ENCODE measurements around the gene REC114. TPM values are rescaled to one million over a fixed set of nuclear protein-coding genes. Genes with fewer than 3 reads are reported as not detected.
A peak's percentile ranks its signal among the peaks of the same experiment; 100 is the strongest.
"Not testable (repeated sequence)": the region's sequence is repeated elsewhere in the genome, so short reads cannot be mapped to it uniquely, and the experiment has no call there.

REC114 gene
- total RNA-seq, 2 donors from 2014 or later = not detected

- peak overlapping the region; percentile 57 for H3K27ac Mint-ChIP-seq
- ATAC-seq; H3K4me3 Mint-ChIP-seq; H3K36me3 Mint-ChIP-seq (ENCODE audit: low read depth); H3K27me3 Mint-ChIP-seq; H3K9me3 ChIP-seq (ENCODE audit: control insufficient read depth, low read length, poor library complexity, severe bottlenecking); DNase-seq; H3K4me1 Mint-ChIP-seq: not testable (repeated sequence)
These were observed 134.6 kb downstream of the REC114 start for GRCh38 chr15:73577593-73577992.

- Mint-ChIP-seq H3K27me3 (no peaks in the 10 kb centered on the region), H3K4me3 (no peak overlapping the region), H3K27ac (peak overlapping the region; percentile 57), H3K4me1 (peaks cover 6% of the 10 kb centered on the region), H3K36me3 (ENCODE audit: low read depth) (peaks cover 10% of the 10 kb centered on the region)
- no peak for DNase-seq
- ATAC-seq = no peak
- no peaks in the 10 kb centered on the region for H3K9me3 ChIP-seq (ENCODE audit: control insufficient read depth, low read length, poor library complexity, severe bottlenecking)
These were observed 135.1 kb downstream of the REC114 start for GRCh38 chr15:73578026-73578425.

DNA sequence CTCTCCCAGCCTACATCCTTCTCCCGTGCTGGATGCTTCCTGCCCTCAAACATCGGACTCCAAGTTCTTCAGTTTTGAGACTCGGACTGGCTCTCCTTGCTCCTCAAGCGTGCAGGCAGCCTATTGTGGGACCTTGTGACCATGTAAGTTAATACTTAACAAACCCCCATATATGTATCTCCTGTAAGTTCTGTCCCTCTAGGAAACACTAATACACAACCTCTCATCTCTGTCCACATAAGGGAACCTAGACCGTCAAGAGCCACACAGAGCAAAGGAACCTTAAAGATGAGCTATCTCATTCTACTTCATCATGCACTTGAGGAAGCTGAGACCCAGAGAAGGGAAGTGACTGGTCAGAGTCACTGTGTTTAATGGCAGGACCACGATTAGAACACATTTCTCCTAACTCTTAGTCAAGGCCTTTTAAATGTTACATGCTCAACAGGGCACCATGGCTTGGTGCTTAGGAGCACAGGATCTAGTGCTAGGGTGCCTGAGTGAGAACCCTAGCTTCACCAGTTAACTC is 140.0 kb downstream of the REC114 start:
- H3K4me3 Mint-ChIP-seq = peak overlapping the region; percentile 47
- no peaks in the 10 kb centered on the region for H3K9me3 ChIP-seq (ENCODE audit: control insufficient read depth, low read length, poor library complexity, severe bottlenecking)
- H3K27me3 Mint-ChIP-seq = no peaks in the 10 kb centered on the region
- no peak for DNase-seq
- peaks cover 9% of the 10 kb centered on the region for H3K36me3 Mint-ChIP-seq (ENCODE audit: low read depth)
- ATAC-seq = no peak
- peak overlapping the region; percentile 47 for H3K27ac Mint-ChIP-seq
- peaks cover 6% of the 10 kb centered on the region for H3K4me1 Mint-ChIP-seq

DNA sequence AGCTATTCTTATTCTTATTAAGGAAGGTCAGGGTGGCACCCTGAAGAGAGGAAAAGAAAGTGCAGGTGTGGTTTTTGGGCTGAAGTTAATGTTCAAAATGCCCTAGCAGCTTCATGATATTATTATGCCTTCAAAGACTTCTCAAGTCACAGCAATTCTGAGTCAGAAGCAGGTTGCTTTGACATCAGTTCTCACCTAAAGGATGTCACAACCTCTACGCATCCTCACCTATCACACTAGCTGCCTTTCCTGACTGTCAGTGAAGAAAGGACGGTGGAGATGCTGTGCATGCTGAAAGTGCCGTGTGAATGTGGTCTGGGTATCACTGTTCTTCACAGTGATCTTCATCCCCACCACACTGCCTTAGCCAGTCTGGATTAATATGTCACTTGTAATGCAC is 140.6 kb downstream of the REC114 start:
- no peaks in the 10 kb centered on the region for H3K27me3 Mint-ChIP-seq
- peak overlapping the region; percentile 47 for H3K27ac Mint-ChIP-seq

DNA sequence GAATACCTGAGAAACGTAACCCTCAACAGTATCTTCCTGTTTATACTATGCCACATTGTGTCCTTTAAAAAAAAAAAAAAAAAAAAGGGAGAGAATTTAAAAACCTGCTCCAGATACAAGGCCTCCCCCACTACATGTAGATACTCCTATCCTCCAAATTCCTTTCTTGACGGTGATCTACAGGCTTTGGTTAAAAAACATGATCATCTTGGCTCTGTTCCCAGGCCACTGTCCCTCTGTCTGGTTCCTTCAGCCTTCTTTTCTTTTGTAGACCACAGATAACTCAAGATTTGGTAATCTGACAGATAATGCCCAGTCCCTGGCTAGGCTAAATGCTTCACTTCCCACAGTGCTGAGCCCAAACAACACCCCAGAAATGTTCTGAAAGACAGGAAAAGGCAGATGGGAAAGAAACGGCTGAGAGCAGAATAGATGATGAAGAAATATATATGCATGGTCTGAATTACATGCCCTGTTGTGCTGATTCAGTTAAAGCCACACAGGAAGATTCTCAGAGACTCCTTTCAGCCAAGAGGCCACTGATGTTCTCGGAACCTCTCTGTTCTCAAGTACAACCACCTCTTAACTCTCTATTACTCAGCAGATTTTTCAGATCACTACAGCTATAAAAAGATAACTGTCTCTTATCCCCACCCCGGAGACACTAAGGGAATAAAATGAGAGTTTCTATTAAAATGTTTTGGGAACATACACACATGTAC is 141.9 kb downstream of the REC114 start:
- ATAC-seq = no peak

More for the DNA sequence above, 140.6 kb downstream of the REC114 start:
- H3K4me3 Mint-ChIP-seq = no peak overlapping the region
- DNase-seq (no peak), ATAC-seq (no peak)
- peaks cover 7% of the 10 kb centered on the region for H3K36me3 Mint-ChIP-seq (ENCODE audit: low read depth)
- no peaks in the 10 kb centered on the region for H3K9me3 ChIP-seq (ENCODE audit: control insufficient read depth, low read length, poor library complexity, severe bottlenecking)
- H3K4me1 Mint-ChIP-seq = peaks cover 5% of the 10 kb centered on the region

GRCh38 chr15:73585871-73586654 is 143.1 kb downstream of the REC114 start:
- ATAC-seq (no peak), DNase-seq (no peak)
- Mint-ChIP-seq H3K4me3 (no peak overlapping the region), H3K4me1 (peaks cover 8% of the 10 kb centered on the region), H3K27me3 (no peaks in the 10 kb centered on the region), H3K36me3 (ENCODE audit: low read depth) (peaks cover 14% of the 10 kb centered on the region), H3K27ac (peak overlapping the region; percentile 69)
- no peaks in the 10 kb centered on the region for H3K9me3 ChIP-seq (ENCODE audit: control insufficient read depth, low read length, poor library complexity, severe bottlenecking)

More for the DNA sequence above, 141.9 kb downstream of the REC114 start:
- no peak for DNase-seq
- Mint-ChIP-seq H3K27ac (no peak overlapping the region), H3K27me3 (no peaks in the 10 kb centered on the region), H3K4me1 (peaks cover 8% of the 10 kb centered on the region), H3K36me3 (ENCODE audit: low read depth) (peaks cover 14% of the 10 kb centered on the region), H3K4me3 (no peak overlapping the region)
- no peaks in the 10 kb centered on the region for H3K9me3 ChIP-seq (ENCODE audit: control insufficient read depth, low read length, poor library complexity, severe bottlenecking)

DNA sequence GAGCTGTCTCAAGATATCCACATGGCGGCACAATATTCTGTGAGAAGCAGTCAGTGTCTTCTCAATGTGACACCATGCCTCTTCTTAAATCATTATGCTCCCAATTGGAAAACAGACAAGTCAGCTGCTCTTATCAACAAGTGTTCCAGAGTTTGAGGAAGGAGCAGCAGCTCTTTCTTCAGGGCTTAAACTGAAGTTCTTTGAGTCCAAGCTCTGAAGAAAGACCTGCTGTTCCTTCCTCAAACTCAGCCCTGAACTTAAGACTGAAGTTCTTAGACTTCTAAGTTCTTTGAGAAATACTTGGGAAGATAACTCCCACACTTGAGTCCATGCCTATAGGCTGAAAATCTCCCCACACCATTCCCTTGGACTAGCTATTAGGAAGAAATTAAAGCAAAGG is 146.8 kb downstream of the REC114 start:
- Mint-ChIP-seq H3K4me3 (no peak overlapping the region), H3K4me1 (peaks cover 16% of the 10 kb centered on the region), H3K27me3 (no peaks in the 10 kb centered on the region), H3K36me3 (ENCODE audit: low read depth) (peaks cover 11% of the 10 kb centered on the region), H3K27ac (peak overlapping the region; percentile 59)
- ATAC-seq (no peak), DNase-seq (no peak)
- no peaks in the 10 kb centered on the region for H3K9me3 ChIP-seq (ENCODE audit: control insufficient read depth, low read length, poor library complexity, severe bottlenecking)

- Mint-ChIP-seq H3K36me3 (ENCODE audit: low read depth) (peaks cover 11% of the 10 kb centered on the region), H3K27me3 (no peaks in the 10 kb centered on the region), H3K27ac (peak overlapping the region; percentile 59), H3K4me1 (peaks cover 17% of the 10 kb centered on the region), H3K4me3 (no peak overlapping the region)
- H3K9me3 ChIP-seq (ENCODE audit: control insufficient read depth, low read length, poor library complexity, severe bottlenecking) = no peaks in the 10 kb centered on the region
- ATAC-seq (no peak), DNase-seq (no peak)
These were observed 147.3 kb downstream of the REC114 start for GRCh38 chr15:73590263-73590662.

DNA sequence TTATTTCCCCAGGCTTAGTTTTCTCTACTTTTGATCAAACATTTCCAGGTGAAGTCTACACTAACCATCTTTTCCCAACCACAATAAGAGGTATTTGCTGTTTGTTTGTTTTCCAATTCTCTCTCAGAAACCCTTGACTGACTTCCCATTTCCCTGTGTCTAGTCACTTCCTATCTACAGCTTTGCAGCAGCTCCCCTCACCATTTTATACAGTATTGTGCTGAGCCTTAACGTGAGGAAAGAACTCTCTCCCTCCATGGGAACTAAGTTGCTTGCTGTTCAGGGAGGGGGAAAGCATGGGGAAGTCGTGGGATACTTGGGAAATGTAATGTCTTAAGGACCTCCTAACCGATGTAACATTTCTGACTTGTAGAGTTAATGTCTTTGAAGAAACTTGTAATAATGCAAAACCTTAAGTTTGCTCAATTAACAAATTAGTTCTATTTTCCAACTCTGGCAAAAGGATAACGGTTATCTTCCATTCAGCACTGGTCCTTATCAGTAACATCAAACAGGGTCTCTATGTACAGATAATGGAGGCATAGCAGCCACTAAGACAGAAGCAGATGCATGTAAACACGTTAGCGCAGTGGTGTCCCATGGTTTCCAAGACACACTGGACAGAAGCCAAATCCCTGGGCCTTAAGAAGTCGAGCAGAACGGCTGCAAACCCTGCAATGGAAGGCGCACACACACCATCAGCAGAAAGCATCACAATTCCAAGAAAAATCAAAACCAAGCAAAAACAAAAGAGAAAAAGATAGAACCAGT is 150.5 kb downstream of the REC114 start:
- Mint-ChIP-seq H3K36me3 (ENCODE audit: low read depth) (peaks cover 7% of the 10 kb centered on the region), H3K27me3 (no peaks in the 10 kb centered on the region), H3K4me3 (no peak overlapping the region), H3K4me1 (peaks cover 32% of the 10 kb centered on the region), H3K27ac (no peak overlapping the region)
- no peaks in the 10 kb centered on the region for H3K9me3 ChIP-seq (ENCODE audit: control insufficient read depth, low read length, poor library complexity, severe bottlenecking)
- ATAC-seq (no peak), DNase-seq (no peak)

DNA sequence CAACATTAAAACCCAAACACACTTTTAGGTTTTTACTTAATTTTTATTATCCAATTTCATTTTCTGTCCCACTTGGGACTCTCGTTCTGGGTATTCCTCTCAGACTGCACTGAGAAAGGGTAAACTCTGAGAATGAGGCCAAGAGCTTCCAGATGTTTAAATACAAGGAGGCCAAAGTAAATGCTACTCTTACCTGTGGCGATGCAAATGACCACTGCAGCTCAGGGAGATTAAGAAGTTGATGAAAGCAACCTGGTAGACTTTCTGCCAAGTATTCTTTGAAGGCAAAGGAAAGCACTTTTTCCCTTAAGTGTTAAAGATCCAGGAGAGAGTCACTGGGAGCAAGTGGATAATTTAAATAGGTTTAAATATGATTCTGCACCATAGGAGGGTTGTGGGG is 151.1 kb downstream of the REC114 start:
- H3K4me3 Mint-ChIP-seq = no peak overlapping the region
- no peak for DNase-seq
- no peaks in the 10 kb centered on the region for H3K27me3 Mint-ChIP-seq
- H3K27ac Mint-ChIP-seq = no peak overlapping the region
- peaks cover 28% of the 10 kb centered on the region for H3K4me1 Mint-ChIP-seq
- H3K36me3 Mint-ChIP-seq (ENCODE audit: low read depth) = peaks cover 2% of the 10 kb centered on the region
- no peak for ATAC-seq
- no peaks in the 10 kb centered on the region for H3K9me3 ChIP-seq (ENCODE audit: control insufficient read depth, low read length, poor library complexity, severe bottlenecking)

DNA sequence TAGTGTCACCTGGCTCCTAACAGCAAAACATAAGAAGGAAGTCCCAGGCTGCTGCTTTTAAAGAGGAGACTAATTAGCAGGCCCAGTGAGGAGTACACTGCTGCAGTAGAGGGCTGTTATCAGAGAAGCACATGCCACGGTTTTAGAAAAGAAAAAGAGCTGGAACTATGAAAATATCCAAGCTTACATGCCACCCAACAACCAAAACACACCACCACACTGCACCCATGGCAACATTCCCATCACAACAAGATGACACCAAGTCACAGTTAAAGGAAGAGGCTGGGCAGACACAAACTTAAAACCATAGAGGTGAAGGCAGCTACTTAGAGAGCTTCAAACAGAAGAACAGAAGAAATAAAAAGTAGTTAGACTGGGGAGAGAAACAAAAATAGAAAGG is 153.2 kb downstream of the REC114 start:
- Mint-ChIP-seq H3K27me3 (no peaks in the 10 kb centered on the region), H3K4me1 (peaks cover 30% of the 10 kb centered on the region), H3K36me3 (ENCODE audit: low read depth) (no peaks in the 10 kb centered on the region), H3K4me3 (no peak overlapping the region), H3K27ac (peak overlapping the region; percentile 39)
- H3K9me3 ChIP-seq (ENCODE audit: control insufficient read depth, low read length, poor library complexity, severe bottlenecking) = no peaks in the 10 kb centered on the region
- ATAC-seq (no peak), DNase-seq (no peak)

- H3K4me1 Mint-ChIP-seq = peaks cover 26% of the 10 kb centered on the region
These were observed 154.2 kb downstream of the REC114 start for GRCh38 chr15:73597036-73597638.

More at GRCh38 chr15:73597036-73597638, 154.2 kb downstream of the REC114 start:
- H3K9me3 ChIP-seq (ENCODE audit: control insufficient read depth, low read length, poor library complexity, severe bottlenecking) = no peaks in the 10 kb centered on the region
- ATAC-seq (no peak), DNase-seq (no peak)
- Mint-ChIP-seq H3K36me3 (ENCODE audit: low read depth) (no peaks in the 10 kb centered on the region), H3K4me3 (no peak overlapping the region), H3K27ac (no peak overlapping the region), H3K27me3 (no peaks in the 10 kb centered on the region)

Measured in T-helper 17 cell (primary cell).